OCI-LY3 (cell line): ENCODE results near the gene IDH2.

Experiments used
- H2AFZ ChIP-seq: fragments of 200-600, 300-600 bp; shearing (Covaris generic); 2 replicates; pipeline ENCODE4 v1.6.0; 2014; ENCODE audit warnings: antibody characterized with exemption, low read depth, low read length
- H3K27ac ChIP-seq: fragments of 200-600, 300-600 bp; sonication (generic); 2 replicates; pipeline ENCODE4 v1.5.1; 2014; ENCODE audit warnings: mild to moderate bottlenecking, low read length, moderate library complexity, mixed read lengths
- H3K27me3 ChIP-seq: fragments of 200-600, 300-600 bp; sonication (generic); 2 replicates; pipeline ENCODE4 v1.6.1; 2014; ENCODE audit warnings: low read depth, low read length, mixed read lengths
- H3K36me3 ChIP-seq: fragments of 200-600, 300-600 bp; sonication (generic); replicated peaks from 2 replicates; pipeline ENCODE3; 2014; ENCODE audit warnings: low read depth, low read length, mixed read lengths
- H3K4me1 ChIP-seq: fragments of 300-600, 200-600 bp; sonication (generic); 2 replicates; pipeline ENCODE4 v1.6.1; 2014; ENCODE audit warnings: low read length, mixed read lengths
- H3K4me2 ChIP-seq: fragments of 200-600, 300-600 bp; sonication (generic); 2 replicates; pipeline ENCODE4 v1.6.1; 2014; ENCODE audit warnings: low read length, mixed read lengths
- H3K4me3 ChIP-seq: fragments of 300-600, 200-600 bp; sonication (generic); 2 replicates; pipeline ENCODE4 v1.5.1; 2014; ENCODE audit warnings: antibody characterized with exemption, mild to moderate bottlenecking, low read length, moderate library complexity
- H3K79me2 ChIP-seq: fragments of 300-600, 200-600 bp; shearing (Covaris generic); 2 replicates; pipeline ENCODE4 v1.6.1; 2014; ENCODE audit warnings: mild to moderate bottlenecking, low read length, mixed read lengths
- H3K9ac ChIP-seq: fragments of 300-600, 200-600 bp; shearing (Covaris generic); 2 replicates; pipeline ENCODE4 v1.6.0; 2014; ENCODE audit warnings: mild to moderate bottlenecking, low read length, moderate library complexity
- H3K9me3 ChIP-seq: fragments of 200-600, 300-600 bp; shearing (Covaris generic); 2 replicates; pipeline ENCODE4 v1.6.1; 2014; ENCODE audit warnings: low read length, mixed read lengths; ENCODE audit not compliant: insufficient read depth
- H4K20me1 ChIP-seq: fragments of 200-600, 300-600 bp; sonication (generic); 2 replicates; pipeline ENCODE4 v1.6.1; 2016; ENCODE audit warnings: low read length, mixed read lengths; ENCODE audit not compliant: insufficient read depth
- CTCF ChIP-seq: fragments of 200-600, 300-600 bp; sonication (generic); IDR thresholded peaks from 2 replicates; pipeline ENCODE4 v1.5.1; 2014; ENCODE audit warnings: antibody characterized with exemption, low read length, low read depth
- EZH2phosphoT487 ChIP-seq: fragments of 200-600 bp; shearing (Covaris generic); IDR thresholded peaks from 2 replicates; pipeline ENCODE4 v1.6.1; 2018; ENCODE audit warnings: antibody characterized with exemption, mixed run types, low read depth

The IDH2 gene

DNA sequence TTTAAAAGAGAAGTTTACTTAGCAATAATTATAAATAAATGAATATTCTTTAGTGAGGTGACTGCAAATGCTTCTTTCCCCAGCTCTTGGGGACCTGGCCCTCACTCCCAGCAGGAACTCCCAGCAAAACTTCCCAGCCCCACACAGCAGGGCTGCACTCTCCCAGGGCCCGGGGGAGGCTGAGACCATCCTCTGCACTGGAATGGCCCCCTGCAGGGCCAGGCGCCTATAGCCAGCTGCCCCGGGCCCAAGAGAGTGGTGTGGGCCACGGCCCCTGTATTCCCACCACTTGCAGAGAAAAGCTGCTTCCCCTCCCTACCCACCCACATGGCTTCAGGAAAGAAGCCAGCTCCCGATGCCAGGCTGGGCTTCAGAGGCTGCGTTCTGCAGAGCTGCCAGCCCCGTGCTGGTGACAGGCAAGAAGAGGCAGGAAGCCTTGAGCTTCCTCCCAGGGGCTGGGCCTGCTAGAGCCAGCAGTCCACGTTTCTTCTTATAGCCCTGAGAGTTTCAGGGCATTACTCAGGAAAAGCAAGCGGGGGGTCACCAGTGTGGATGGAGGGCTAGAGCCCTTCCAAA lies 20.0 kb downstream of the IDH2 start:
- TF ChIP-seq CTCF = no peak
- no peak for TF ChIP-seq EZH2phosphoT487

DNA sequence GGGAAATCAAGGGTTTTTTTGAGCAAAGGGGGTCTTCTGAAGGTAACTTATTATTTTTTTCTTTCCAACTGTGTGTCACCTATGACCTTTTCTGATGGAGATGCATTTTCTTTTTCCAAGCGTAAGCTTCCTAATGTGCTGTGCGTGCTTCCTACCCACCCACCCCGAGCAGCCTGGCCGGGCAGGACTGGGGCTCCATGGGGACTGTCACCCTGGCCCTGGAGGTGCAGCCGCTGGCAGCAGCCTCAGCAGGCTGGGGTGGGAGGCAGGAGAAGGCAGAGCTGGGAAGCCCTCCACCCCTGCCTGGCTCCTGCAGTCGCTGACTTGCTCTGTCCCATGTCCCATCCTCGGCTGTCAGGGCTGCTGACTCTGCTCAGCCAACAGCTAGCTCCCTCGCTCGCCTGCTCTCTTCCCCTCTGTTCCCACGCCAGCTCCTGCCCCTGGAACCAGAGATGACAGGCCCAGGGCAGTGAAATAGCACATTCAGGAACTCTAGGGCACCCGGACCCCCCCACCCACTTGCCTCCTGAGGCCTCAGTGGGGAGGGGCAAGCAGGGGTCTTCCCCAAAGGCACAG lies 21.4 kb downstream of the IDH2 start:
- H2AFZ ChIP-seq = no peak overlapping the region
- H3K9me3 ChIP-seq = no peaks in the 10 kb centered on the region
- no peak overlapping the region for H3K4me2 ChIP-seq
- TF ChIP-seq CTCF (no peak), EZH2phosphoT487 (no peak)
- no peak overlapping the region for H3K4me3 ChIP-seq
- no peaks in the 10 kb centered on the region for H3K27me3 ChIP-seq
- no peak overlapping the region for H3K9ac ChIP-seq
- peaks cover 72% of the 10 kb centered on the region for H3K36me3 ChIP-seq
- no peaks in the 10 kb centered on the region for H3K4me1 ChIP-seq
- peaks cover 2% of the 10 kb centered on the region; the same call in 1 of the 2 replicates for H3K79me2 ChIP-seq
- no peak overlapping the region for H3K27ac ChIP-seq
- 0 out of 2 replicates have a peak, but pooled peaks cover 3% of the 10 kb centered on the region for H4K20me1 ChIP-seq

More for the DNA sequence above, 20.0 kb downstream of the IDH2 start:
- H2AFZ ChIP-seq = no peak overlapping the region
- 0 out of 2 replicates have a peak, but pooled peaks cover 3% of the 10 kb centered on the region for H4K20me1 ChIP-seq
- no peak overlapping the region for H3K9ac ChIP-seq
- no peaks in the 10 kb centered on the region for H3K4me1 ChIP-seq
- no peak overlapping the region for H3K27ac ChIP-seq
- H3K9me3 ChIP-seq = no peaks in the 10 kb centered on the region
- H3K4me2 ChIP-seq = no peak overlapping the region
- H3K27me3 ChIP-seq = no peaks in the 10 kb centered on the region
- peaks cover 4% of the 10 kb centered on the region; the same call in 1 of the 2 replicates for H3K79me2 ChIP-seq
- peaks cover 70% of the 10 kb centered on the region for H3K36me3 ChIP-seq
- no peak overlapping the region for H3K4me3 ChIP-seq

GRCh38 chr15:90080458-90080755 lies 21.9 kb downstream of the IDH2 start:
- H3K4me2 ChIP-seq = no peak overlapping the region
- TF ChIP-seq EZH2phosphoT487 (no peak), CTCF (no peak)
- no peak overlapping the region for H3K4me3 ChIP-seq
- H3K9me3 ChIP-seq = no peaks in the 10 kb centered on the region
- H2AFZ ChIP-seq = no peak overlapping the region
- 0 out of 2 replicates have a peak, but pooled peaks cover 3% of the 10 kb centered on the region for H4K20me1 ChIP-seq
- no peak overlapping the region for H3K27ac ChIP-seq
- peaks cover 72% of the 10 kb centered on the region for H3K36me3 ChIP-seq
- H3K9ac ChIP-seq = no peak overlapping the region
- no peaks in the 10 kb centered on the region for H3K27me3 ChIP-seq
- no peaks in the 10 kb centered on the region; the same call in 1 of the 2 replicates for H3K79me2 ChIP-seq
- no peaks in the 10 kb centered on the region for H3K4me1 ChIP-seq

DNA sequence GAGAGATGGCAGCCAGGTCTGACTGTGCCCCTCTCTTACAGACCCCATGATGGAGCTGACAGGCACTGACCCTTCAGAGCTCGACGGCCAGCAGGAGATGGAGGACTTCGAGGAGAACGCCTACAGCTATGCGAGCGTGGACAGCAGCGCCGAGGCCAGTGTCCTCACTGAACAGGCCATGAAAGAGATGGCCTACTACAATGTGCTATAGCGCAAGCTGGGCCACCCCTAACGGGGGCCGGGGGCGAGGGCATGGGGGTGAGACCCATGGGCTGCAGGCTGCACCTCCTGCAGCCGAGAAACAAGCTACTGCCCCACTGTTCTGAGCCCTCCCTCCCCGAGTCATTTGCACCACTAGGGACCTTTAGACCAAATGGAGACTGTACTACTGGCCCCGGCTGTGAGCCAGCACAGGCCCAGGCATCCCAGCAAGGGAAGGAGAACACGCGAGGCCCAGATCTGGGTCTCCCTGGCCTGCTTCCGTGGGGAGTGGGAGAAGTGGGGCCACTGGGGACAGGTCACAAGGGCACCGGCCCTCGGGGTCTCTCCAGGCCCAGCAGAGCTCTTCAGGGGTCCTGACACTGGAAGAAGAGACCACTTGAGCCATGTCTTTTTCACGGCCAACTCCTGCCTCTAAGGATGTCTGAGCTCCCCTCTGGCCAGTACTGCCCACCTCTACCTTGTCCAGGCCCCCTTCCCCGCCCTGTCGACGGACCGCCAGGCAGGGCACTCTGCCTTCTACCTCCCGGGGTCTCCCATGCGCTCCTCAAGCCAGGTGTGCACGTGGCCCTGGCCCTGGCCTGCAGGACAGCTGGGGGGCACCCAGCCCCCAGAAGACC lies 22.4 kb downstream of the IDH2 start:
- peaks cover 70% of the 10 kb centered on the region for H3K36me3 ChIP-seq
- H3K9me3 ChIP-seq = no peaks in the 10 kb centered on the region
- H3K79me2 ChIP-seq = no peaks in the 10 kb centered on the region
- H3K27ac ChIP-seq = no peak overlapping the region
- no peaks in the 10 kb centered on the region for H3K27me3 ChIP-seq
- TF ChIP-seq EZH2phosphoT487 = no peak
- no peak for TF ChIP-seq CTCF
- H3K4me3 ChIP-seq = no peak overlapping the region
- 0 out of 2 replicates have a peak, but pooled peaks cover 3% of the 10 kb centered on the region for H4K20me1 ChIP-seq
- no peak overlapping the region for H3K9ac ChIP-seq
- H3K4me1 ChIP-seq = no peaks in the 10 kb centered on the region
- no peak overlapping the region for H3K4me2 ChIP-seq
- no peak overlapping the region for H2AFZ ChIP-seq
